Cardiac fibroblast (primary cell): Measurements from ENCODE around the gene JUP.

ENCODE experiments used
- DNase-seq, 2 donors: peaks; one replicate each; pipeline versions ENCODE4 v3.0.0 to v3.0.0-alpha.2; 2010; ENCODE audit warnings: low read depth in 2 of 2
- H3K4me3 ChIP-seq, 2 donors: replicated peaks in 1 of 2; 1 replicate in 1 of 2; 2 replicates in 1 of 2; pipeline ENCODE4 v1.5.1; 2011; ENCODE audit warnings: low read depth in 2 of 2, low read length in 2 of 2, mild to moderate bottlenecking in 2 of 2, moderate library complexity in 1 of 2
- CTCF ChIP-seq: IDR thresholded peaks from one replicate; pipeline ENCODE4 v1.5.1; 2011; ENCODE audit warnings: low read depth, mild to moderate bottlenecking, low read length, inconsistent platforms

JUP gene

GRCh38 chr17:41751288-41751687 is 35.2 kb downstream of the JUP start:
- H3K4me3 ChIP-seq = no peak overlapping the region
- no peak for TF ChIP-seq CTCF
- no peak for DNase-seq

GRCh38 chr17:41750862-41751261 is 35.6 kb downstream of the JUP start:
- no peak overlapping the region for H3K4me3 ChIP-seq
- TF ChIP-seq CTCF = no peak
- no peak for DNase-seq

GRCh38 chr17:41748275-41748674 is 38.2 kb downstream of the JUP start:
- DNase-seq = no peak
- TF ChIP-seq CTCF = no peak
- H3K4me3 ChIP-seq = no peak overlapping the region

GRCh38 chr17:41741709-41742108 is 44.8 kb downstream of the JUP start:
- H3K4me3 ChIP-seq = no peak overlapping the region
- TF ChIP-seq CTCF = no peak
- no peak for DNase-seq

- no peak for DNase-seq
- H3K4me3 ChIP-seq = no peak overlapping the region
- no peak for TF ChIP-seq CTCF
These were observed 46.0 kb downstream of the JUP start for GRCh38 chr17:41740506-41740905.

- TF ChIP-seq CTCF = no peak
- H3K4me3 ChIP-seq = no peak overlapping the region
- DNase-seq = peak in 1 of 2 donors; percentile 59
These were observed 46.7 kb downstream of the JUP start for GRCh38 chr17:41739661-41740352.

- no peak overlapping the region for H3K4me3 ChIP-seq
- DNase-seq = no peak
- TF ChIP-seq CTCF = no peak
These were observed 47.8 kb downstream of the JUP start for GRCh38 chr17:41738801-41739112.
